OCI-LY1 (cell line): ENCODE results near the gene VWCE.
"Not testable (repeated sequence)": the region's sequence is repeated elsewhere in the genome, so short reads cannot be mapped to it uniquely, and the experiment has no call there.

Experiments
- CTCF ChIP-seq: fragments of 200-600 bp; sonication (generic), shearing (Covaris generic); IDR thresholded peaks from 2 replicates; pipeline ENCODE4 v1.5.1; 2017; ENCODE audit warnings: mild to moderate bottlenecking, antibody characterized with exemption, low read length, moderate library complexity, mixed read lengths
- EZH2 ChIP-seq: fragments of 200-600 bp; sonication (generic), shearing (Covaris generic); IDR thresholded peaks from 2 replicates; pipeline ENCODE4 v1.8.0; 2017; ENCODE audit warnings: borderline replicate concordance, mixed run types, mild to moderate bottlenecking, antibody characterized with exemption, low read length, moderate library complexity, mixed read lengths

DNA sequence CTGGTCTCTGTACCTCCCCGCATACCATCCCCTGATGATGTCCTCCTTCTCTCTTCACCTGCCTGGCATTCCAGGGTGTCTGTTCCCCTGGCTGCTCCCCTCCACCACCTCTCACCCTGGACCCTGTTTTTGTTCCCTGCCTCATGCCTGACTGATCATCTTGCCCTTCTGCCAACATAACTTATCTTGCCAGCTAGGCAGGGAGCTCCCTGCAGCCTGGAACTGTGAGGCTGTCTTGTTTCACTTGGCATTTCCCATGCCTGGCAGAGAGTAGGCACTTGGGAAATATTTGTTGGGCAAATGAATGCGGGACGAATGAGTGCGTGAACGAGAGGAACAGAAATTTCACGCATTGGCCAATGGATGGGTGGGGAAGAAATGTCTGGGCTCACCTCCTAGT is 65.7 kb downstream of the VWCE start:
- not testable (repeated sequence) for TF ChIP-seq CTCF, EZH2
